HG03025 (cell line): ENCODE data around the gene LCOR.
A peak's percentile ranks its signal among the peaks of the same experiment; 100 is the strongest.

Source experiments
- ATAC-seq: cut with Tn5 transposase; IDR thresholded peaks from one replicate; pipeline ENCODE4 v1.9.1; 2021; ENCODE audit warnings: mild to moderate bottlenecking, moderate library complexity; ENCODE audit not compliant: unreplicated experiment, low FRiP score

The LCOR gene

DNA sequence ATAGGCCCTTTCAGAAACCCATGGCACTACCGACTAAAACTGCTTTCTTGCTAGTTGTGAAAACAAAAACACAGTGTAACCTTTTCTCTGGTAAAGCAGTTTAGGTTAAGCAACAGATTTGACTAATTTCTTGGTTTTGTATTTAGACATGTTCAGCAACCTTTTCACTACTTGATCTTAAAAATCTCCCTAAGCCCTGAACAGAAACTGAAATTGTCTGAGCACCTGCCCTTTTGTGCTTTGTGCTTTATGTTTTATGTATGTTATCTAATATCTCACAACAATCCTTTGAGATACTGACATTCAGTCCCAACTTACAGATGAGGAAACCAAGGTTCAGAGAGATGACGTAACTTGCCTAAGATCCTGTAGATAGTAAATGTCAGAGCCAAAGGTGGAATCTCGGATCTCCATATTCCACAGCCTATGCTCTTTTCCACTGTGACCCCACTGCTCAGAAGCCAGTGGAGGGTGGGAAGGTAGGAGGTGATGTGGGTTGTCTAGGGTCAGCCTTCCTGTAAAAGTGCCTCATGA lies 146.6 kb downstream of the LCOR start:
- ATAC-seq, result peak; percentile 60

DNA sequence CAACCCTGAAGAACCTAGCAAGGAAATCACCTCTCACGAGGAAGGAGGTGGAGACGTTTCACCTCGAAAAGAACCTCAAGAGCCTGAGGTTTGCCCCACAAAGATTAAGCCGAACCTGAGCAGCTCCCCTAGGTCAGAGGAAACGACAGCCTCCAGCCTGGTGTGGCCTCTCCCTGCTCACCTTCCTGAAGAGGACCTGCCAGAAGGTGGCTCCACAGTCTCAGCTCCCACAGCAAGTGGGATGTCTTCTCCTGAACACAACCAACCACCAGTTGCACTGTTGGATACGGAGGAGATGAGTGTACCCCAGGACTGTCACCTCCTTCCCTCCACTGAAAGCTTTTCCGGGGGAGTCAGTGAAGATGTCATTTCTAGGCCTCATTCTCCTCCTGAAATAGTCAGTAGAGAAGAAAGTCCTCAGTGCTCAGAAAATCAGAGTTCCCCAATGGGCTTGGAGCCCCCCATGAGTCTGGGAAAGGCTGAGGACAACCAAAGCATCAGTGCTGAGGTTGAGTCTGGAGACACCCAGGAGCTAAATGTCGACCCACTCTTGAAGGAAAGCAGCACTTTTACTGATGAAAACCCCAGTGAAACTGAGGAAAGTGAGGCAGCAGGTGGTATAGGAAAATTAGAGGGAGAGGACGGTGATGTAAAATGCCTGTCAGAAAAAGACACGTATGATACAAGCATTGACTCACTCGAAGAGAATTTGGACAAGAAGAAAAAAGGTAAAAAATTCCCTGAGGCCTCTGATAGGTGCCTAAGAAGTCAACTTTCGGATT lies 150.2 kb downstream of the LCOR start:
- ATAC-seq, result no peak

DNA sequence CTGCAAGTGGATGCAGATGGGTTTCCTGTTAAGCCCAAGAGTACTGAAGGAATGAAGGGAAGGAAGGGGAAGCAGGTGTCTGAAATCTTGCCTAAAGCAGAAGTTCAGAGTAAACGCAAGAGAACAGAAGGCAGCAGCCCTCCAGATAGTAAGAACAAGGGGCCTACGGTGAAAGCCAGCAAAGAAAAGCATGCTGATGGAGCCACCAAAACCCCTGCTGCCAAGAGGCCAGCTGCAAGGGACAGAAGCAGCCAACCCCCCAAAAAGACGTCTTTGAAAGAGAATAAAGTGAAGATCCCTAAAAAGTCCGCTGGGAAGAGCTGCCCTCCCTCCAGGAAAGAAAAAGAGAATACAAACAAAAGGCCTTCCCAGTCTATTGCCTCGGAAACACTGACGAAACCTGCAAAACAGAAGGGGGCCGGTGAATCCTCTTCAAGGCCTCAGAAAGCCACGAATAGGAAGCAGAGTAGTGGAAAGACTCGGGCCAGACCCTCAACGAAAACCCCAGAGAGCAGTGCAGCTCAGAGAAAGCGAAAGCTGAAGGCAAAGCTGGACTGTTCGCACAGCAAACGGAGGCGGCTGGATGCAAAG lies 152.5 kb downstream of the LCOR start:
- ATAC-seq, result no peak

DNA sequence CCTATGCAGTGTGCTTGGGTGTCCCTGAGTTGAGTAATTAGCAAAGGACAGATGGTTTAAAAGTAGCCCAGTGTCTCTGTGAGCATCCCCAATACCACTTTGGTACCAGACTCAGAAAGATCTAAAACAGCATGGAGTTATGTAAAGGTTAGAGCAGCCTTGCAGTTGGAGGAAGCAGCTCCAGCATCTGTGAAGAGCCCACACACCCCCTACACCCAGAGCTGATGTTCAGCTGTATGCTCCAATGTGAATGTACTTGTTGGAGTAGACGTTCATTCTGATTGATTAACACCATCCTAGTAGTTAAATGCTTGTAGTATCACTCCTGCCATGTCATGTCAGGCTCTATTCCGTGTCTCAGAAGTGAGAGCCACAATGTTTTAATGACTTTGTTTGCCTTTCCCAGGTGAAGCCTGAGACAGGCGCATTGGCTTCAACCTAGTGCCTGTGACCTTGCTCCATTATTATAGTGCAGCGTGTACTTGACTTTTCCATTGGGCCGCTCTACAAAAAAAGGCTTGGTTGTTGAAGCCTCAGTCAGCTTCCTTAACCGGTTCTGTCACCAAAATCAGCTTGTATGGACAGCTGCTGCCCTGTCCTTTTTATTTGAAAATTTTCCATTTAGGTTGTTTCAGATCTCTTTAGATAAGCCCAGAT lies 154.2 kb downstream of the LCOR start:
- no peak for ATAC-seq

DNA sequence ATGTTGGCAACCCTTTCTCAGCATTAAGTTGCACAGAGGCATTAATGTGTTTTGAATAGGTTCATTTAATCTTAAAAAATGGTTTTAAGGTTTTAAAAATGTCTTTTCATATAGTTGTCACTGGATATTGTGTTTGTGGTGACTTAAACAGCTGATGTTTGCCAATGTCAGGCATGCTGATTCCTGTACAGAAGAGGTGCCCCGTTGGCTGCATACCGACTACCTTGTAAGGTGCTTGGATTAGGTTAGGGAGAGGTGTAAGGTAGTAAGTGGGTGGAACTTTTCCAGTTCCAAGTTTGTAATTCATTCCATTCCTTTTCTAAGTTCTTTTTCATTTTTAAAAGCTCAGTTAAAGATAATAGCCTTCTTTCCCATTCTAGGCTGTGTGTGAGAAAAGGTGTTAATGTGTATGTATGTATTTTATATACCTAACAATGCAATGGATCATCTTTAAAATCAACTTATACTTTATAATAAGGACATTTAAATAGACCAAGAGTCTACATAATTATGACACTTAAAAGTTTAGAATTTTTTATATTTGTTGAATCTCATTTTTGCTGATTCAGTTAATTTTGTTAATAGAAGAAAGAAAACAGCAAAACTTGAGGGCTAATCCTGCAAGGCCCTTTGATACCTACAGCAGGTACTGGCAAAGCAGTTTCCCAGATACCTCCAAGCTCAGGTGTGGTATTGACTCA lies 155.2 kb downstream of the LCOR start:
- ATAC-seq, result no peak

GRCh38 chr10:96987842-96988175 lies 155.7 kb downstream of the LCOR start:
- ATAC-seq, result no peak

DNA sequence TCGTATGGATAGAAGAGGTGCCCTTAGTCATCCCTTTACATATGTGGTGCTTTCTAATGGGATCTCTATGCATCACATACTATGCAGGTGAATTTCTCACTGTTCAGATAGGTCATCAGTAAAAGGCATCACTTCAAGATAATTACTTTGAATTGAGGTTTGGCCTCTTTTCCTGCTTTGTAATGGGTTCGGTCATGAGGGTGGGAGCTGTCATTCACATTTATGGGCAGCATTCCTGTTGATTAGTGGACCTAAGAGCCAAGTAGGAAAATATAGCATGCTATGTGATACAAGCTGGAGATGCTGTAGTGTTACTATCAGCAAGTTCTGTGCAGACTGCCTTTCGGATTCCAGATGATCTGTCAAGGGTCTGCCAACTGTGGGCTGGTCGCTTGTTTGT lies 156.3 kb downstream of the LCOR start:
- ATAC-seq, result no peak

DNA sequence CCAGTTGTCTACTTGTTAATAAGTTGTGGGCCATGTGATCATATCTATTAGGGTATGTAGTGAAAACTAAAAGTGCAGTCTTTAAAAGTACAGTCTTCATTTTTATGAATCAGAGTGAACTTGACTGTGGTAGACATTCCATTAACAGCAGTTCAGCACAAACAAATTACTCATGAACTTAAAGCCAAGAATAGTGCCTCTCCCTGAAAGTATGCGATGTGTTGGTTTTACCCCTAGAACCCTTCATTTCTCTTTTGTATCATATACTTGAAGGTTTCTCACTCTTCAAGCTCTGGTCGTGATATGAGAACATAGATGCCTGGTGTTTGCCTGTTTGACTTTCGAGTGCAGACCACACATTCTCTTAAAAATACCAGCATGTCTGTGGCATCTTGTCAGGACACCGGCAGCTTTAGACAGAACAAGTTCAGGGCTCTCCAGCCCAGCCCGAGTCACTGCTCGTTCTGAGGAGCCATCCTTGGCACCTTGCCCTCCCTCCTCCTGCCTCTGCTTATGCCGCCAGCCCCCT lies 159.3 kb downstream of the LCOR start:
- ATAC-seq, result no peak

DNA sequence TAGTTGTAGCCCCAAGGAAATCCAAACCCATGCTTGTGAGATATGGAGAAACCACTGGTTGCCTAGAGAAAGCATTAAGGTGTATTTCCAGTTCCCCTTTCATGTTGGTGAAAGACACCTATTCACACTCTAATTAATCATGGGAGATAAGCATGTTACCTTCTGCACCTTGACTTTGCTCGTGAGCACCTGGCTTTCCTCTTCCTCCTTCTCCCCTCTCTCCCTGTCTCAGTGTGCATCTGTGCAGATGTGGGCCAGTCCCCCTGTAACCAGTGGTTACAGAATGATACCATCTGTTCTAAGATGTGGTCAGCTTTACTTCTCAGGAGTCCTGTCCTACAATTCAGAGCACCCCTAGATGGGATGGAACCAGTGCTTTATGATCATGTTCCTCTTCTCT lies 160.6 kb downstream of the LCOR start:
- ATAC-seq, result no peak

DNA sequence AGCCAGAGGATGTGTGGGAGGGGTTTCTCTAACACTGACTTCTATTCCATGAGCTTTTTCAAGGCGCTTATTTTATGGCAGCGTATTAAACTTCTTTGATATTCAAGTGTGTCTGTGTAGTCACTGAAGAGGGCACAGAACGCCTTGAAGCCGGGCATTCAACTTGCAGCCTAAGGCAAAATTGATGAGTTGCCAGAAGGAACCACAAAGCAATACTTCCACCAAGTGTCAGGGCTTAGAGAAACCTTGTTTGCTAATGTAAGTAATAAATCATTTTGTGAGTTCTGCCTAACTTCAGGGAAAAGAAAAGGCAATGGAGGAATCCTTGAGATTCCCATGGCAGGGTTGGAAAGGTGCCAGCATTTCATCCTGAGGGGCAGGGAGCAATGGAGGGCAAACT lies 163.8 kb downstream of the LCOR start:
- ATAC-seq, result no peak

DNA sequence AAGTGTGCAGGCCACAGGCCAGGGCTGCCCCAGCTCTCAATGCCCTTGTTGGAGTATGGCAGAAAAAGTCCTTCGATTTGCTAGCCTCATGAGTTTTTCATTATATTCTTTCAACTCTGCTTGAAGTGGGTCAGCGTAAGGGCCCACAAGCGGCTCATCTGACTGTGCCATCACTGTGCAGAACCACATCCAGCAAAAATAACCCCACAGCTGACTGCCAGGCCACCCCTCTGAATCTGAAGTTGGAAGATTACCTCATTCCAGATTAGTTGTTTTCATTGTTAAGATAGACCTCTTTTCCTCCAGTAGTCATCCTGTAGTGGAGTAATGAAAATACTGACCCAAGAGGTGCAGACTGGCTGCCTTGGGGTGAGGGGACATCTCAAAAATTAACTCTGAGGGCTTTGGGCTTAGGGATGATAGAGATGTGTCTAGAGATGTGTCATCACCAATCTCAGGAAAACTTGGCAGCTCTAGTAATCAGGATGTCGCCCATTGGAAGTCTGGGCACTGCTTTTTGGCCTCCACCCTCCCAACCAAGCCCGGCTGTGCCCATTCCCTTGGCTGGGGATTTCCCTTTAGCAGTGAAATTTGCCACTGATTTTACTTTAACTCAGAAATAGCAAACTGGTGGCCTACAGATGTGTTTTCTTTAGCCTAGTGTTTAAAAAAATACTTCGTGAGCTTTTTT lies 164.3 kb downstream of the LCOR start:
- ATAC-seq, result no peak

DNA sequence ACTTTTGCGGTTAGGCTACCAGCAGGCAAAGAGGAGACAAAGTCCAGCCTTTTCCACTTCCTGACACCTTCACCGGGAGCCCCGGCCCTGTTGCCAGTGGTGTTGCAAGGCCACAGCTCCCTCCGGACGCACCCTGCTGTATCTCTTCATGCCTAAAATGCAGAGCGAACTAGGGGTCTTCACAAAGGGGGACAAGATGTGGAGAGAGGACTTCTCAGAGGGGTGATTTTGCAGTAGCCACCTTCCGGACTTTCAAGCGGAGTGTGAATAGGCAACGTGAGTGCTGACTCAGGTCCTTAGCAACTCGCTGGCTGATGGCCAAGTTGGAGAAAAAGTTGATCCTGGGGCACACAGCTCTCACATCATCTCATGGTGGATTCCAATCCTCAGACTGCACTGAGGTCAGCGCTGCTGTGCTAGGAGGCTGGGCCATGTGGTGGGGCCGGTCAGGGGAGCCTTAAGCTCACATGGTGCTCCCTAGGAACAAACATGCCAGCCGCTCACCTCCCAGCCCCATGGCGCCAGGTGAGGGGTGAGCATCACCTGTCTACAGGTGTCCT lies 166.3 kb downstream of the LCOR start:
- no peak for ATAC-seq

- no peak for ATAC-seq
Observed at GRCh38 chr10:96999337-96999736, 167.2 kb downstream of the LCOR start.

DNA sequence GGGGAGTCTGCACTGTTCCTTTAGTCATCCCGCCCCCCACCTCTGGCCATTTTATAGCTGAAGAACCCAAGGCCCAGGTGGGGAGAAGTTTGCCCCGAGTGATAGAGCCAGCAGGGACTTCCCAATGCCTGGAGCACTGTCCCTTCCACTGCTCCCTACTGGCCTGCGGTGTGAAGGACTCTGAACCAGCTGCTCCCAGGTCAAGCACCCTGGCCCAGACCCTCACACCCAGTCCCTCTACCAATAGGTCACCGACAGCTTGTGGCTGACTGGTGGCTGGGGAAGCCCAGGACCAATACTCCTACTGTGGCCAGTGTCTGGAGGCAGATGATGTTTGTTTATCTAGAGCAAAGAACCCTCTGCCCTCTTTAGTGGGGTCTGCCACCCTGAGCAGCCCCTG lies 167.9 kb downstream of the LCOR start:
- no peak for ATAC-seq

- ATAC-seq, result no peak
Observed at GRCh38 chr10:97000487-97001182, 168.5 kb downstream of the LCOR start.

GRCh38 chr10:97001183-97001991 lies 169.3 kb downstream of the LCOR start:
- no peak for ATAC-seq

DNA sequence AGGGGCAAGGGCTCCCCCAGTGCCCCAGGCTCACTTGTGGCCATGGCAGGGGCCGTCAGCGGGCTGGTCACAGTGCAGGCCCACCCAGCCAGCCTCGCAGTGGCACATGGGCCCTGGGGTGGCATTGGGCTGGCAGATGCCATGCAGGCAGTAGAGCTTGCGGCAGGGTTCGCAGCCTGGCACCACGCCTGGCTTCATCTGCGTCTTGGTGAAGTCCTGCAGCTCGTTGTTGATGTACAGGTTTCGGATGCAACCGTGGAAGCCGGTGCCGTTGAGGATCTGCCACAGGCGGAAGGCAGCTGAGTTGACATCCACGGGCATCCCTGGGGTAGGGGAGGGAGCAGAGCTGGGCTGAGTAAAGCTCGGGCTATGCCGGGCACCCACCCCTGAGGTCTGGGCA lies 170.6 kb downstream of the LCOR start:
- no peak for ATAC-seq

DNA sequence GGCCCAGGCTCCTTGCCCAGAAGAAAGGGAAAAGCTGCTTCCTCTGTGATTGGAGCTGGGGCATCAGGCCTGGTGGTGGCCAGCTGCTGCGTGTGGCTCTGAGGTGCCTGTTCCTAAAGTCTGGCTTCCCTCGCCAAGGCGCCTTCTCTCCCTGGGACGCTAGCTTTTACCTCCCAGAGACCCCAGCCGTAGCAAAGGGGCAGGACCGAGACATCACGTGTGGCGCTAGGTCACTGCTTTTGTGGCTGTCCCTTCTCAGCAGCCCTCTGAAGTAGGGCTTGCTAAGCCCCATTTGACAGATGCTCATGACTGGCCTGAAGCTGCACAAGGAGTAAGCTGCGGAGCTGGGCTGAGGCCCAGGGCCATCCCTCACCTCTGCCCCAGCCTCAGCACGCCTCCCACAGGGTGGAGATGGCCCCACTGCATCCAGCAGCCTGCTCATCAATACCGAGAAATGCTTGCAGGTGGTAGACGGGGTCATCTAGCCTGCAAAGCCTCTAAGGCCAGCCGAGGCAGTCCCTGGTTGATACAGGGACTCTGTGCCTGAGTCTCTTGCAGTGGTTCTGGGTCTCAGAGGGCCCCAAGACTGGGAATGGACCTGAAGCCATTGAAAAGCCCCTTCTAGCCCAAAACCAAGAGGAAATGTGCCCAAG lies 171.2 kb downstream of the LCOR start:
- ATAC-seq, result no peak
